ENCODE results near the gene SAFB.
"Not testable (repeated sequence)": the region's sequence is repeated elsewhere in the genome, so short reads cannot be mapped to it uniquely, and the experiment has no call there.

Gene SAFB

DNA sequence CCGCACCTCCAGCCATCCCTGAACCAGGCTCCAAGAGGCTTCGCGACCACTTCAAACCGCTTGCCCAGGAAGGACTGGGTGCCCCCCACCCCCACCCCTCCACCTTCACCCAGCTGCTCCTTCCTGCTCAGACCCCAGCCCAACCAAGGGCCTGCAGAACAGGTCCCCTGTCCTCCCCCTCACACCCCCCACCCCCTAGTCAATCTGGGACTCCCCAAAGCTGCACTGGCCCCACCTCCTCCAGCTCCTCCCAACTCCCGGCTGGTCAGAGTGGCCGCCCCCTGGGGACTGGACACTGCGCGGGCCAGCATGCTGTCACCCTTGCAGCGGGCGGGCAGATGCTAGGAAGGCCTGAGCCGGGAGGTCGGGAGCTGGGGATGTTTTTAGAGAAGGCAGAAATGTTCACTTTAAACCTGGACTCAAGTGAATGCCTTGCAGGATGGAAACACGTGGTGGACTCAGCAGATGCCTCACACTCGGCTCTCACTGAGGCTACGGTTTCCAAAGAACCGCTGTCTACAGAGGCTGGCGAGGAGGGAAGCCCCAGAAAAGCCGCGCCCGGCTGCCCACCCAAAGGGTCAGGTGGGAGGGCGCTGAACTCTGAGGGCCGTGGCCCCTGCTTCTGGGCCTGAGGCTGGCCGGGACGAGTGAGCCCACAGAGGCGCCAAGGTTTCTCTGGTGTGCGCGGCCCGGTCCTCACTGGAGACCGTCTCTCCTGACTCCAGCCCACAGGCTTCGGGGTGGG is 75.2 kb downstream of the SAFB start:
- no peak for DNase-seq (ENCODE audit: low read depth)

DNA sequence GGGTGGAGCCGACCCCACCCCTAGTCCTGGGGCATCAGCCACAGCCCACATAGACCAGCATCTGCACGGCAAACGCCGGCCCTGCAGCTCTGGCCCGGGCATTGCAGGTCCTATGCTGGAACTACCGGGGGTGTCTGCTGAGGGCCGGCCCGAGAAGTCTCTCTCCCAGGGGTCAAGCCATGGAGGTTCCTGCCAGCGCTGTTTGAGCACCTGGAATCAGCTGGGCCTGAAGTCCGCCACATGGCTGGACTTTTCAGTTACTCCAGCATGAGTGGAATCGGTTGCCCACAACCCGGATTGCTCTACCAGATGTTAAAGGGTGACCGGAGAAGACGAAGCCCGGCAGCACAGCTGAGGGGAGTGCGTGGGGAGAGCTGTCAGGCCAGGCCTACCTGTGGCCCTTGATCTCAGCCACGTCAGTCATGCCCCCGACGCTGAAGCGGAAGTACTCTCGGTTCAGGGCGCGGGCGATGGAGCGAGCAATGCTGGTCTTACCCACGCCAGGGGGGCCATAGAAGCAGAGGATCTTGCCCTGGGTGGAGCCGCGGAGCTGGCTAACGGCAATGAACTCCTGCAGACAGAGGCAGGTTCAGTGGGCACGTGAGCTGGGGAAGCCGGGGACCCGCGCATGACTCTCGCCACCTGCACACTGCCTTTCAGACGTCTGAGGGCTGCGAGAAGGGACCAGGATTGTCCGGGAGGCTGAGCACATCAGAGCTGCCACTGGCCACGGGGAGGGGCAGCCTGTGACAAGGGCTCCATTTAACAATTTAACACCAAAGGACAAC is 75.9 kb downstream of the SAFB start:
- DNase-seq (ENCODE audit: low read depth): no peak

DNA sequence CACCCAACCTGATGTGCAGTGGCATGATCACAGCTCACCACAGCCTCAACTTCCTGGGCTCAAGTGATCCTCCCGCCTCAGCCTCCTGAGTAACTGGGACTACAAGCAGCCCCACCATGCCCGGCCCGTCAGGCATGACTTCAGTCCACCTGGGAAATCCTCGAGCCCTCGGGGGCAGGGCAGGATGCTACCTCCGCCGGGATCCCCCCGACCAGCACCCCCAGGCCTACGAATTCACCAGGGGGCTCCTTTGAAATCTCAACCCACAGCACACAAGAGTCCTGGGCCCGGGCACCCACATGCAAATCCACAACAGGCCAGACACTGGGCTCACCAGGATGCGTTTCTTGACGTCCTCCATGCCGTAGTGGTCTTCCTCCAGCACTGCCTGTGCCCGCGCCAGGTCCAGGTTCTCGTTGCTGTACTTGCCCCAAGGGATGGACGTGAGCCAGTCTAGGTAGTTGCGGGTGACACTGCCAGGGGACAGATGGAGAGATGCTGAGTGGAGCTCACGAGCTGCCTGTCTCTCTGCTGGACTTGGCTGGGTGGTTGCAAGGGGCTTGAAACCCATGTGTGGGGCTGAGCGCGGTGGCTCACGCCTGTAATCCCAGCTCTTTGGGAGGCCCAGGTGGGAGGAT is 77.7 kb downstream of the SAFB start:
- DNase-seq (ENCODE audit: low read depth): no peak

DNA sequence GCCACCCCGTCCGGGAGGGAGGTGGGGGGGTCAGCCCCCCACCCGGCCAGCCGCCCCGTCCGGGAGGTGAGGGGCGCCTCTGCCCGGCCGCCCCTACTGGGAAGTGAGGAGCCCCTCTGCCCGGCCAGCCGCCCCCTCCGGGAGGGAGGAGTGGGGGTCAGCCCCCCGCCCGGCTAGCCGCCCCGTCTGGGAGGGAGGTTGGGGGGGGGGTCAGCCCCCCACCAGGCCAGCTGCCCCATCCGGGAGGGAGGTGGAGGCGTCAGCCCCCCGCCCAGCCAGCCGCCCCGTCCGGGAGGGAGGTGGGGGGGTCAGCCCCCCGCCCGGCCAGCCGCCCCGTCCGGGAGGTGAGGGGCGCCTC is 79.1 kb downstream of the SAFB start:
- DNase-seq (ENCODE audit: low read depth): not testable (repeated sequence)

DNA sequence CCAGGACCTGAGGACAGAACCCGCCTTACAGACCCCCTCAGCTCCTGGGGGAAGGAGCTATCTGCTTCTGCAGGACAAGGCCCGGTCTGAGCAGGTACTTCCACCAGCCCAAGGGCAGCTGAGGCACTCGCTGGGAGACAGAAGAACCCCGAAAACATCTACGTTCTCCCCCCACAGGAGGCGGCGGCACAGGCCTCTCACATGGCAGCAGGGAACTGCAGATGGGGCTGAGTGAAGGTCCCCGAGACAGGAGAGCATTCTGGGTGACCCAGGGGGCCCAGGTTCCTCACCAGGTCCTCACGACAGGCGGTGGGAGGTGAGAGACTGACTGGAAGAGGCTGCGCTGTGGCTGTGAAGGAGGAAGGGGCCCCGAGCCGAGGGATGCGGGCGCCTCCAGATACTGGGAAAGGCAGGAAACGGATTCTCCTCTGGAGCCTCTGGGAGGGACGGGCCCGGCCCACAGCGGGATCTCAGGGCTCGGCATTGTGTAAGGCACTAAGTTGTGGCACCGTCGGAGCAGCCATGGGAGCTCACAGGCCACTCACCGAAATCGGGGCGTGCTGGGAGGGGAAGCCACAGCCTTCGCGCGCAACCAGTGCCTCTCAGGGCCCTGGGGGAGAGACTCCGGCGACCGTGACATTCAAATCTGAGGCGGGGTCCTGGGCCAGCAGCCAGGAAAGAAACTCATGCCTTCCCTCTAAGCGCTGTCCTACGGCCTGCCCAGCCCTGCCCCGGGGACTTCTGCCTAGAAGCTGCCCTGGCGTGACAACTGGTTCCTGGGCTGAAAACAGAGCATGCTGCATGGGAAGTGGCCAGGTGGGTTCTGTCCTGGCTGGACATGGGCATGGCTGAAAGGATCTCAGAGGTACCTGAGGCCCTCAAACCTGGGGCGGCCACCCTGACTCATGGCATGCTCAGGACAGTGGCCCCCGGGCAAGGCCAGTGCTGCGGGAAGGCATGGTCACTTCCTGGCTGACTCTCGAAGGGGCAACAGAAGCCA is 81.2 kb downstream of the SAFB start:
- no peak for DNase-seq (ENCODE audit: low read depth)

DNA sequence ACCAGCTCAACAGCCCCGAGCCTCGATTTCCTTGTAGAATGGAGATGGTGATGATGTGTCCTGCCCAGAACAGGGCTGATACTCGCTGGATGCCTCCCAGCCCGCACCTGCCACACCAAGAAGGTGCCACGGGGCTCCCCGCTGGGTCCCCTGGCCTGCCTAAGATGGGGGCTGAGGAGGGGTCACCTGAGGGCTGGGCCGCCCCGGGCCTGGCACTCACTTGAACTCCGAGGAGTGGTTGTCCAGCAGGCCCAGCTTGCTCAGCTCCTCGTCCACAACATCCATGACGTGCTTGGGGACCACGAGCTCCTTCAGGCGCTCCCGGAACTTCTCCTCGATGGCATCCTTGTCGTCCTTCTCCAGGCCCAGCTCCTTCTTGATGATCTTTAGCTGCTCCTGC is 82.7 kb downstream of the SAFB start:
- DNase-seq (ENCODE audit: low read depth): no peak

DNA sequence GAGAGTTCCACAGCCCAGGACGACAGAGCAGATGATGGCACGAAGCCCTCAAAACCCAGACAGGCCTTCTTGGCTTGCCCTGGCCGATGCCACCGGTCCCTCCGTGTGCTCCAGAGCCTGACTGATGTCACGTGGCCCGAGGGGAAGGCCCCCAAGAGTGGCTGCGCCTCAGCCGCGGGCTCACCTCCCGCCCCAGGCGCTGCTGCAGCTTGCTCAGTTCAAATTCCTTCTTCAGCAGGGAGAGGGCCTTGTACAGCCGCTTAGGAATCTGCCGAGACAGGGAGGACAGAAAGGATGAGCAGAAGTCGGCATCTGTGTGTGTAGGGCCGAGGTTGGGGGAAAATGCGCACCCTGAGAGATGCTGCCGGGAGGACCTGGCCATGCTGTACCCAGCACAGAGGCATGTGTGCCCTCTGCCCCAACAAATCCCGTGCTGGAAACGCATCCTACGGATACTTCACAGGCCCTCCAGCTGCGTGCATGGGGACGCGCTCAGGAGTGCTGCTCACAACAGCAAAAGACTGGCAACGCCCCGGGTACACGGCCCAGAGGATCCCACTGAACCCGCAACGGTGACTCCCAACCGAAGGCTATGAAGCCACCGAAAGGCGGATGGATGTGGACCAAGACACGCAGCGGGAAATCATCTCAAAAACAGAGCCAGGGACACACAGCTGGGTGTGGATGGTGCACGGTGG is 84.1 kb downstream of the SAFB start:
- DNase-seq (ENCODE audit: low read depth): no peak

DNA sequence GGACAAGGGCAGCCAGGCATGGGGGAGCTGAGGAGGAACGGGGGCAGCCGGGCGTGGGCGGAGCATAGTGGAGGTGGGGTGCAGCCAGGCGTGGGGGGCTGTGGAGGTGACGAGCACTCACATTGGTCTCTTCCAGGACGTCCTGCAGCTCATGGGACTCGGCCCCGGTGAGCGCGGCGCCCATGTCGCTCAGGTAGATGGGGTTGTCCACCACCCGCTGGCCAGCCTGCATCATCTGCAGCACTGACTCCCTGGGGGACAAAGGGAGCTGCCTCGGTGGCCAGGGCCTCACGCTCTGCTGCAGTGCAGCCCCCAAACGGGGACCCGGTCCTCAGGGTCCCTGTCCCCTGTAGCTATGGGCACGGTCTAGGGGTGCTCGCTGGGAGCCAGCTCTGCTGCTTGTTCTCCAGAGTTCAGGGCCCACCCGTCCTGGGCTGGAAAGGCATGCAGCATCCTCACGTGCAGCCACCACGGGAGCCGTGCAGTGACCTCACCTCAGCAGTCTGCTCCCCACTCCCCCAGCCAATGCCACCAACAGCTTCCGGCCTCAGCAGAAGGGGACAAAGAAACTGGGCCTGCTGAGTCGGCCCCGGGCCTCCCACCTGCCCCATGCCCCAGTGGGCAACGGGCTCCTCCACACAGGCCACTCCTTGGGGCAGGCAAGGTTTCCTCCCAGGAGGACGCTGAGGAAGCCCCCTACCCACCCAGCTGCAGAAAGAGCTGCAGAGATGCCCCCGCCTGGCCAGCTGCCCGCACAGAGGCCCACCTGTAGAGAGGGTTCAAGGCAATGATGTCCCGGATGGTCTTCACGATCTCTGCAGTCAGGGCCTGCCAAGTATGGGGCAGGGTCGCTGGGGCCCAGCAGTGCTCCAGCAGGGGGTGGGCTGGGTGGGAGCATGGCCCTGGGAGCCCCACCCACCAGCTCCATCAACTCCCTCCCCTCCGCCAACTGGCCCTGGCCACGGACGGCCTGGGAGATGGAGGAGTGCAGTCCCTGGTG is 85.0 kb downstream of the SAFB start:
- DNase-seq (ENCODE audit: low read depth): no peak

DNA sequence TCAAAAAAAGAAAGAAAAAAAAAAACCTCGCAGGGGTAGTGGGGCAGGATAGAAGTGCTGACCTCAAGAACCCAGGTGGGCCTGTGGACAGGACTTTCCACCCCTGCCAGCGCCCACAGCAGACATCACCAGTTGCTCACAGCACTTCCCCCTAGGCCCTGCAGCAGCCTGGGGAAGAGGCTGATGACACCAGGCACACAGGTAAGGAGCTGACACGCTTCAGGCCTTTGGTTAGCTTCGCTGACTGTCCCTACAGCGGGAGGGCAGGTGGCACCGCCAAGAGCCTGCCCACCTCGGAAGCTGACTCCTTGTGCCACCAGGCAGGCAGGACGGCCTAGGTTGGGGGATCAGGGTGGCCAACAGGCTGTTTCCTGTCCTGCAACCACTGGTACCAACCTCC is 88.1 kb downstream of the SAFB start:
- DNase-seq (ENCODE audit: low read depth): no peak

DNA sequence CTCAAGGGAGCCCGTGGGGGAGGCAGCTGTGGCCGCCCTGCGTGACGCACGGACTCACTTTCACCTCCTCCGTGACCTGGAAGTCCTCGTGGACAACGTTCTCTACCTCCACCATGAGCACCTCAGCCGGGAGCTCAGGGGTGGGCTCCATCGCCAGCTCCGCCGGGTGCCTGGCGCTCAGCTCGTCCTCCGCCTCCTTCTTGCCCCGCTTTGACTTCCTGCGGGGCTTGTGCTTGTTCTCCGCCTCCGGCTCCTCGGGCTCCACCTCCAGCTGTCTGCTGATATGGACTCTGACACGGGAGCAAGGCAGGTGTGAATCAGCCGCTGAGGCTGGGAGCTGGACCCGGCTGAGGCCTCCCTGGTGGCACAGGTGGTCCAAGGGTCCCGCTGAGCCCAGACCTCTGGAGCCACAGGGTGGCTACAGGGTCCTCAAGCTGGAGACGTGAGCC is 88.9 kb downstream of the SAFB start:
- DNase-seq (ENCODE audit: low read depth): no peak

DNA sequence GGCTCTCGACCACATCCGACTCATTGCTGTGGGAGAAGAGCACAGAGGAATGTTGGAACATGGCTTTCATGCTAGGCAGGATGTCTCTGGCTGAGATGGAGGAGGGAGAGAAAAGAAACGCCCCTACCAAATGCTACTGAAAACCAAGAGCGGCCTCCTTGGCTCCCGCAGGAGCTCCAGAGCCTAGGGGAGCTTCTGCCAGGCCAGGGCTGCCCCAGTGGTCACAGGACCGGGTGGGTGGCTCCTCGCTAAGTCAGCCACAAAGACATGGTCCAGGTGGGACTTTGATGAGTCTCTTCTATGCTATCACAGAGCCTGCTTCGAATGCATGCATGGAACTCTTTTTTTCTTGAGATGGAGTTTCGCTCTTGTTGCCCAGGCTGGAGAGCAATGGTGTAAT is 90.3 kb downstream of the SAFB start:
- DNase-seq (ENCODE audit: low read depth): no peak

DNA sequence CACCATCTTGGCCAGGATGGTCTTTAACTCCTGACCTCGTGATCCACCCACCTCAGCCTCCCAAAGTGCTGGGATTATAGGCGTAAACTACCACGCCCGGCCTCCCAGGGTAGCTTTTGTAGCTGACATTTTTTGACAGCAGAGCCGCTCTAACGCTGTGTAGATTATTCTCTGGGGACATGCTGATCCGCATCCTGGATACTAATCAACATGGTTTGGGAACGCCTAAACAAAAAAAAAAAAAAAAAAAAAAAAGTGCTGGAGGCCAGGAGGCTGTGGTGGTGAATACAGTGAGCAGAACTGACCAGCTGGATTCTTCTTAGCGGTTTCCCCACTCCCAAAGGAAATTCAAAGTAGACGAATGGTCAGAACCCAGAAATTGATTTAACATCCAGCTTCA is 91.9 kb downstream of the SAFB start:
- no peak for DNase-seq (ENCODE audit: low read depth)

DNA sequence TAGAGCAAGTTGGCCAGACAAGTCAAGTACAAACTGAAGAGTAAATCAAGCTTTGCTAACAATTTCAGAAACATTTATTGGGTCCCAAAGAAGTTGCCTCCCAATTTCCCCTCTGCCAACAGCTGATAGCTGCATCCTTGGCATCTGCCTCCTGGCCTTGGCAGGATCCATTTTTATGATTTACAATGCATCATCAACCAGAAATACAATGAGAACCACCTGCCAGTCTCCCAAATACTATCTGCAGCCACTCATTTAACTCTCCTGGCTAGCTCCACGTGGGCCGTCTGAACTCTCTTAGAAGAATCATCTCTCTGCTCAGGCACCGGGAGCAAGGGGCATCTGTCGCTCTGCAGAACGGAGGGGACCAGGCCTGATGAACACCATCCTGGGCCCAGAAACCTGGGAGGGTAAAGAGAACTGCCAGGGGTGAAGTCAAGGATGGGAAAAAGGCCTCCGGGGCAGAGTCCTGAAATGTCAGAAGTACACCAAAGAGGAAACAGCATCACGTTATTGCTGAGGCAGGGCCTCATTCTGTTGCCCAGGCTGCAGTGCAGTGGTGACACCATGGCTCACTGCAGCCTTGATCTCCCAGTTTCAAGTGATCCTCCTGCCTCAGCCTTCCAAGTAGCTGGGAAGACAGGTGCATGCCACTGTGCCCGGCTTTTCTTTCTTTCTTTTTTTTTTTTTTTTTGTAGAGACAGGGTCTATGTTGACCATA is 94.5 kb downstream of the SAFB start:
- DNase-seq (ENCODE audit: low read depth): no peak
